GM23248 (cell line): ENCODE measurements around the gene RAPGEF4.

Experiments used
- EZH2 ChIP-seq: fragments of 200-600 bp; sonication (generic); IDR thresholded peaks from 2 replicates; pipeline ENCODE4 v1.6.1; 2018; ENCODE audit warnings: antibody characterized with exemption, mild to moderate bottlenecking; ENCODE audit not compliant: insufficient read depth, poor library complexity, severe bottlenecking
- EZH2phosphoT487 ChIP-seq: fragments of 200-600 bp; sonication (generic); IDR thresholded peaks from 2 replicates; pipeline ENCODE4 v1.6.1; 2018; ENCODE audit warnings: antibody characterized with exemption, moderate library complexity, mild to moderate bottlenecking, low read depth; ENCODE audit not compliant: insufficient read depth

DNA sequence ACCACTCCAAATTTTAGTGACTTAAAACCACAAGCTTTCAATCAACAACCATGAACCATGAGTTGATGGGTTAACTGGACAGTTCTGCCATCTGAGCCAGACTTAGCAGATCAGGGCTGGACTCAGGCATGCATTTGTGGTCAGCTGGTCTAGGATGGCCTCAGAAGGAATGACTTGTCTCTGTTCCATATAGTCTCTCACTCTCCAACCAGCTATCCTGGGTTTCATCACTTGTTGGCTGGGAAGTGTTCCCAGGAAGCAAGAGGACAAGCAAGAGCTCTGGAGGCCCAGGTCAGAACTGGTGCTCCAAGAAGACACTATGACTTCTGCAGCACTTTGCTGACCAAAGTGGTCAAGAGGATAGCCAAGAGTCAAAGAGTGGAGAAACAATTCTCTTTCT is 322.5 kb downstream of the RAPGEF4 start:
- TF ChIP-seq EZH2 (no peak), EZH2phosphoT487 (no peak)
